Measurements from ENCODE around the gene TEX38.
"Not testable (repeated sequence)": the region's sequence is repeated elsewhere in the genome, so short reads cannot be mapped to it uniquely, and the experiment has no call there.

Gene TEX38

DNA sequence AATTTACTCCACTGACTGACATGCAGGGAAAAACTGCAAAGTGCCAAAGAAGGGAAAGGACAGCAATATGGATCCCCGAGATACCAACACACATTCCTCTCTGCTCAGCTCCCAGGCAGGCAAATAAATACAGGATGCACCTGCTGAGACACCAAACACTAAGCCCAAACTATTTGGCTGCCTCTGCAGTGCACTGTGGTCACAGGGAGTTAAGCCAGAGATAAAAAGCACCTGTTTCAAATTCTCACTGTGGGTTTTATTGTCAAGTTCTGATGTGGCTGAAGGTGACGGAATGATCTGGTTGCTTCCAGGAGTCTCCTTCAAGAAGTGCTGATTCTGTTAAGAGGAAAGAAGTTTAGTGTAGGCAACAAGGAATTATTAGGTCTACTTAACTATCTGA, 17.7 kb downstream of the TEX38 start:
- DNase-seq = no peak

DNA sequence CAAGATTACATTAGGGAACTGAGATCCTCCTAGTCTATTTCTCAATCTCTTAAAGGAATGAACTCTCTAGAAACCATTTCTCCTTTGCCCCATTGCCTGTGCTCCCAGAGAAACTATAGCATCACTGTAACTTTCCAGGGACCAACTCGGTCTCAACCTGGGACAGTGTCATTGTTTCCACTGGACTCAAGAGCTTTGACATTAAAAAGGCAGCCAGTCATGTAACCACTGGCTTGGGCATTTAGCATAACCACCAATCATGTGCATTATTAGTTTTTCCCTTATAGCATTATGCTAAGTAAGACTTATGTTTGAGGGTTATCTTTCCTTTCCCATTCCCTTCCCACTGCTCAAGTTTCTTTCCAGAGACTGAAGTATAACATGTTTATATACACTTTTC, 18.2 kb downstream of the TEX38 start:
- DNase-seq = no peak

DNA sequence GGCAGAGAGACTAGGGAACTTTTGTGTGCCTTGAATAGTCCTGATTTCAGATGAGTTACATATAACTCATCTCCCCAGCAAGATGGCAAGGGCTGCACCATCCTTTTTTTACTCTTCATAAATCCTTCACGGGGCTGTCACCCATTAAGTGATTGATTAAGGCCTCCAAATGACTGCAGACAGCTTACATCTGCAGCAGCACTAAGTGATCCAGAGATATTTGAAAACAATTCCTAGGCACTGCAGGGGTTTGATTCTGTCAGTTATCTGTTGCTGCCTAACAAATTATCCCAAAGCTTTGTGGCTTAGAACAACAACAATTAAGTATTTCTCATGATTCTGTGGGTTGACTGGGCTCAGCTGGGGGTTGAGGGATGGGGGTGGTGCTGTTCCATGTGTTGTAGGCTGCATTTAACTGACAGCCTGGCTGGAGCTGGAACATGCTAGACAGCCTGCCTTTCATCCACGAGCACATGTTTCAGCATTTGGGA, 19.3 kb downstream of the TEX38 start:
- no peak for DNase-seq

DNA sequence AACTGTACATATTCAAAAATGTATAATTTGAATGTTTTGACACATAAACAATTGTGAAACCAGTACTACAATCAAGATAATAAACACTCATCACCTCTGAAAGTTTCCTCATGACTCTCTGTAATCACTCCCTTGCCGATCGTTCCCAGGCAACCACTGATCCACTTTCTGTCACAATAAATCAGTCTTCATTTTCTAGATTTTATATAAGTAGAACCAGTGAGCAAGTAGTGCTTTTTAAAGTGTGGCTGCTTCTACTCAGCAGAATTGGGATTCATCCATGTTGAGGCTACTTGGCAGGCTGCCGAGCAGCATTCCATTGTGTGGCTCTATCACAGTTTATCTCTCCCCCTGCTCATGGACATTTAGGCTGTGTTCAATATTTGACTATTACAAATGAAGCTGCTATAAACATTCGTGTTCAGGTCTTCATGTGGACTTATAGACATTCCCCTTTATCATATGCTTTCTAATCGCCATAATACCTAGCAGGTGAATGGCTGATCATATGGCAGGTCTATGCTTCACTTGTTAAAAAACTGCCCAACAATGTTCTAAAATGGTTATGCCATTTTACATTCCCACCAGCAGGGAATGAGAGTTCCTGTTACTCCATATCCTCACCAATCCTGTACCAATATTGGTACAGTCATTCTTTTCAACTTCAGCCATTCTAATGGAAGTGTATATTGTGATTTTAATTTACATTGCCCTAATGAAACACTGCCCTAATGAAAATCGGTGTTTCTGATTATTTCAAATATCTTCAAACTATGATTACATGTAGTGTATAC, 20.5 kb downstream of the TEX38 start:
- no peak for DNase-seq

DNA sequence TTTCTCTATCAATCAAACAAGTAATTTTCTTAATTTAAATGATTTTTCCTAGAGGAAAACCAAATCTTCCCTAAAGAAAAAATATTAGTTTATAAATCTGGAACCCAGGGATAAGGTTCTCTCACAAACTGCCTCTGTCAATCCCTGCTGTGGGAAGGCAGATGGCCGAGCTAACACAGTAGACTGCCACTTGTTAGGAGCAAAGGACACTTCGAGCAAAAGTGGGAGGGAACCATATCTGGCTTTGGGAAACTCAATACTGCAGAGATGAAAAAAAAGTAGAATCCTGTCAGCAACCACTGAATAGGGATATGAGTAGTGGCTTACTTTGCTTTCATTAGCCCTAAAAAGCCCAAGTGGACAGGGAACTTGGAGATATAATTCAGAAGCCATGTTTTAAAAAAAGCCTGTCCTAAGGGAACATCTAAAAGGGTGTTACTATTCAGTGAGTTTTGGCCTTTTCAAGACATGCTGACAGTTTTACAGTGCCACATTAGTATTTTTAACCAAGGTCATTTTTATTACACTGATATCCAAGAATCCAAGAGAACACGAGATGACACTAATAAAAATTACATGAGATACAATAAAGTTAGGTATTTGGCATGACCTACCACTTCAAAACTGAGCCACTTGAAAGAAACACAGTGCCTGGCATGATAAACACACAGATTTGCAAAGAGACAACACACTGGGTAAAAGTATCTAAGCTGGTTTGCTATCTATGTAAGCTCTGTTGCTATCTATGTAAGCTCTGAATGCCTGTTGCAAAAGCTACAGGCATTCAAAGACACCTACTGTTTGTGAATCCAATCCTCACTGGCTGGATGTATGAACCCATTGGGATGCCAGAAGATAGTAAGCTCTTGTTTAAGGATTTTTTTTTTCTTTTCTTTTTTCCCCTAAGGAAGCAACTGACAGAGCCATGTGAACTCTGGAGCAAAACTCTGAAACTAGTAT, 21.4 kb downstream of the TEX38 start:
- DNase-seq = no peak

DNA sequence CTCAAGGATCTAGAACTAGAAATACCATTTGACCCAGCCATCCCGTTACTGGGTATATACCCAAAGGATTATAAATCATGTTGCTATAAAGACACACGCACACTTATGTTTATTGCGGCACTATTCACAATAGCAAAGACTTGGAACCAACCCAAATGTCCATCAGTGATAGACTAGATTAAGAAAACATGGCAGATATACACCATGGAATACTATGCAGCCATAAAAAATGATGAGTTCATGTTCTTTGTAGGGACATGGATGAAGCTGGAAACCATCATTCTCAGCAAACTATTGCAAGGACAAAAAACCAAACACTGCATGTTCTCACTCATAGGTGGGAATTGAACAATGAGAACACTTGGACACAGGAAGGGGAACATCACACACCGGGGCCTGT, 23.0 kb downstream of the TEX38 start:
- DNase-seq = not testable (repeated sequence)

DNA sequence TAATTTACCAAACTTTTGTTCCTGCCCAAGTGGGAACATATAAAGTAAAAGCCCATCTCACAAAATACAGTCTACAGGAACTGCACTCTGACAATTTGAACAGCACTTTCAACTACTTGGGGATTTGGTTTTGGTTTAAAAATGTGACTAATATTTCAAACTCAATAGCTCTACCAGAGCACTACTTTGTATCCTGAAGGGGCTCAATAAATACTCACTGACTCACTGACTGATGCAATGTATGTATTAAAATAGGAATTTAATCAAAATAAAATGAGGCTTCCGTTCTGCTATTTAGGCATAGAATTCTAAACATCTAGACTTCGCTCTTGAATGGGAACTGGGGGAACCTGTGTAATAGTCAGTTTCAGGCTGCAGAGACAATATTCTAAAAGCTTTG, 25.4 kb downstream of the TEX38 start:
- DNase-seq = no peak

DNA sequence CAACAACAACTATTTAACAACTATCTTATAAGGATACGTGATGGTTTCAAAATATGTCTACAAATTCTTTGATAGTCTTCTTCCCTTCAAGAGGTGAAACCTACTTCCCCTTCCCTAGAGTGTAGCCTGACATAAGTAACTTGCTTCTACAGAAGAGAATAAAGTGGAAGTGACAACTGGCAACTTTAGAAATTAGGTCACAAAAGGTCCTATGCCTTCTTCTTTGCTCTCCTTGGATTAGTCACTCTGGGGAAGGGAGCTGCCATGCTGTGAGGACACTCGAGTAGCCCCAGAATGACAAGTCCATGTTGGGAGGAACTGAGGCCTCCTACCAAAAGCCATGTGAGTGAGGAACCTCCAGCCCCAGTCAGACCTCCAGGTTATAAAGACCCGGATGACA, 28.0 kb downstream of the TEX38 start:
- DNase-seq = no peak

DNA sequence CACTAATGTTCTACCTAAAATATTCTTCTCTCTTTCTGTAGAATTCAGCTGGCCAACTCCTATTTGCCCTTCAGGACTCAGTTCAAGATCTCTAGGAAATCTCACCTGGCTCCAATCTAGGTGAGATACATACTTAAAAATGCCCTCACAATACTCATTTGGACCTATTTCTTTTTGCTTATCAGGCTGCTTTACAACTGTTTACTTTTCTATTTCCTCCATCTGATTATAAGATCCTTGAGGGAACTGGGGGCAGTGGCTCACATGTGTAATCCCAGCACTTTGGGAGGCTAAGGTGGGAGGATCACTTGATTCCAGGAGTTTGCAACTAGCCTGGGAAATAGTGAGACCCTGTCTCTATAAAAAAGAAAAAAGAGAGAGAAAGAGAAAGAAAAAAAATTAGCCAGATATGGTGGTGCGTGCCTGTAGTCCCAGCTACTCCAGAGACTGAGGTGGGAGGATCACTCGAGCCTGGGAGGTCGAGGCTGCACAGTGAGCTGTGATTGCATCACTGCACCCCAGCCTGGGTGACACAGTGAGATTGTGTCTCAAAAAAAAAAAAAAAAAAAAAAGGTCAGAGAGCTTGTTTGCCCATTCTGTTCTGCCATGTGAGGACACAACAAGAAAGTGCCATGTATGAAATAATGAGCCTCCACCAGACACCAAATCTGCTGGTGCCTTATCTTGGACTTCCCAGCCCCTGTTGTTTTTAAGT, 32.4 kb downstream of the TEX38 start:
- DNase-seq = no peak

DNA sequence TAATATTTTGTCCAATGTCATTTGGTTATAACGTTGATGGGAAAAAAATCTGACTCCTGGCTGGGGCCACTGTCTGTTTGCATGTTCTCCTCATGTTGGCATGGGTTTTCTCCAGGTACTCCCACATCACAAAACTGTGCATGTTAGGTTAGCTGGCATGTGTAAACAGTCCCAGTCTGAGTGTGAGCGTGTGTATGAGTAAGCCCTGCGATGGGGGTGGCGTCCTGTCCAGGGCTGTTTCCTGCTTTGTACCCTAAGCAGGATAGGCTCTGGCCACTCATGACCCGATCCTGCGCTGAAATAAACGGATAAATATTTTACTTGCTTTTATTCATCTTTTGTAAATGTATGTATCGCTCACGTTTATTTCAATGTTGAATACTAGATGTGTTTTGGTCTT, 33.8 kb downstream of the TEX38 start:
- DNase-seq = no peak

DNA sequence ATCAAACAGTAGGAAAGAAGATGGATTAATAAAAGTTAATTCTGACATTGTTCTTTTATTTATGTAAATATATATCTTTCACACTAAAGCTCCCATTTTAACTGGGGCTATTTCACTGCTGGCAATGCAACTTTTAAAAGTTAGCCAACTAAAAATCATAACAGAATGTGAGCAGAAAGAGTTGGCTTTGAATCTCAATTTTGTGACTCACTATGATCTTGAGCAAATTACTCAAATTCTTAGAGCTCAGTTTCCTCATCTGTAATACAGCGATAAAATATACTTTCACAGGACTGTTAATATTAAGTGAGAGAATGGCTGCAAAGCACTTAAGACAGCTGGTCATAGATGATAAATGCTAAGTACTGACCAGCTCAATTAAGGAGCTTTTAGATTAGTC, 36.5 kb downstream of the TEX38 start:
- no peak for DNase-seq

DNA sequence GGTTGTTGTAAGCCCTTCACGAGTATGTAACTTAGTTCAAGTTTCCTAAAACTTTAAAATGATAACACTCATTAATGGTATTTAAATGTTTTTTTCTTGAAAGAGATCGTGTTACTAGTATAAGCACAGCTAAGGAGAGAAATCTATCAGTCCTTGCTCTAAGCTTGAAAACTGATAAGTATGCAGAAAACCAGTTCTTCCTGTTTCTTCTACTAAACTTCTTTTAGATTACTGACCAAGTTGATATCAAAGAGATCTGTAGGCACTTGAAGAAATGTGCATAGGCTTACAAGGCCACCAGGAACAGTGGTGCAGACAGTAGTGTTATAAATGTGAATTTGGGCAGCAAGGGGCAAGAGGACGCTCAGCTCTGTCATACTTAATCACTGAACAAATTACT, 43.3 kb downstream of the TEX38 start:
- no peak for DNase-seq

DNA sequence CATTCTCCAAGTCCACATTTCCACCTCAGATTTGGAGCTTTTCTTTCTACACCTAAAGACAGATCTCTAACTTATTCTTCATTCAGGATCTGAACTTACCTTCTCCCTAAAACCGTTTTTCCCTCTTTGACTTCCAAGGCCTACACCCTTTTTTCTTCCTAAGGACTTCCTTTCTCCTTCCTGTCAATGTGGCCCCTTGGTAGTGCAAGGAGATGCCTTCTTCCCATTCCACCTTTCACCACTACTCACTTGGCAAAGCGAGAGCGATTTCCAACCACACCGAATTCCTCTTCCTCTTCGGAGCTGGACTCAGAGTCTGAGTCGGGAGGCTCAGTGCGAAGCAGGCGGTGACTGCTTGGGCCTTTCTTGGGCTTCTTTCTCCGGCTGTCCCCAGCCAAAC, 46.0 kb downstream of the TEX38 start:
- DNase-seq = no peak

DNA sequence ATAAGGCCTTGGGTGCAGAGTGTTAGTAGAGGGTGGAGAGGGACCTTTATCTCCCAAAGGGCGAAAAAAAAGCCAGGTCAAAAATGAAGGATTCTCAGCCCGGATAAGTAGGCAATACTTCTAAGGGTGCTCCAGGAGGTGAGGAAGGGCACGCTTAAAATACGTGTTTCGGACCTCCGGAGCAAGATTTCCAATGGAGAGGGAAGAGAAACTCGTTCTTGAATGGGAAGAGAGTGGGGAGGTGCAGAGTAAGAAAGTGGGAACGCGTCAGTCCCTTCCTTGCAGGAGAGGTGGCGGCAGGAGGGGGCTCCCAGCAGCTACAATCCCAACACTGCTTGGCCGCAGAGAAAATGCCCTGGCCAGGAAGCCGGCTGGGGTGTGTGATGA, 46.7 kb downstream of the TEX38 start:
- DNase-seq = peak in 1 of 5 experiments; percentile 0

DNA sequence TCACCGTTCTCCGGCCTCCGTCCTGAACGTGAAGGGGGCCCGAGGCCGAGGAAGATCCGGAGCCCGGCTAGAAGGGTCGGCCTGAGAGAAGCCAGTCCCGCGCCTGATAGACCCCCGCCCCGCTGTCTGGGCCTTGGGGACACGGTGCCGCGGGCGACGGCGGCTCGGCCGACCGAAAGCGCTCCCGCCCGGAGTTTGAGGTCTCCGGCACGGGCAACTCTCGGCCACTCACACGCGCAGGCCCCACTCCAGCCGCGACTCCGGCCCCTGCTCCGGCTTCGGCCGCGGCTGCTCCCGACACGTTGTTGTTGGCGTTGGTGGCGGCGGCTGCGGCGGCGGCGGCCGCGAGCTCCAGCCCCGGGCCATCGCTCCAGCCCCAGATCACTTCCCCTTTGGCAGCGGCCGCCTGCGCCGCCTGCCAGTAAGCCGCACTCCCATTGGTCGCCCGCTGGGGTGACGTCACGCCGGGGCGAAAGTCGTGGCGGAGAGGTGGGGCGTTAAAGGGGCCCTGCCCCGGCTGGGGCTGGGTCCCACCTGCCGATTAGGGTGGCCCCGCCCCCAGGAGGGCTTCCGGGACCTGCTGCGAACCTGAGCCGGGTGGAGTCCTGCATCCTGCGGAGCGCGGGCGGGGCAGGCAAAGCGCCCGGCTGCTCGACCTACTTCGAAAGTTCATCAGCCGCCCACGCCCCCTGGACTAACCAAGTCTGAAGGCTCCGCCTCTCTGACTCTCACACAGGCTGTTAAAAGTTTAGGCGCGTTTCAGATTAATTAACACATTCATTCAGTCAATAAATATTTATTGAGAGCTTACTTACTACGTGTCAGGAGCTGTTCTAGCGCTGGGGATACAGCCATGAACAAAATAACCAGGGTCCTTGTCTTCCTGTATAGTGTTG, 47.3 kb downstream of the TEX38 start, which contains the start of gene EFCAB14:
Gene EFCAB14, minus strand, starts transcription at position 388 of the 896 bp plus-strand sequence. CDS start 1,027 bp downstream, outside the sequence.
- peak; percentile 98 to 99 (median 98) for DNase-seq

DNA sequence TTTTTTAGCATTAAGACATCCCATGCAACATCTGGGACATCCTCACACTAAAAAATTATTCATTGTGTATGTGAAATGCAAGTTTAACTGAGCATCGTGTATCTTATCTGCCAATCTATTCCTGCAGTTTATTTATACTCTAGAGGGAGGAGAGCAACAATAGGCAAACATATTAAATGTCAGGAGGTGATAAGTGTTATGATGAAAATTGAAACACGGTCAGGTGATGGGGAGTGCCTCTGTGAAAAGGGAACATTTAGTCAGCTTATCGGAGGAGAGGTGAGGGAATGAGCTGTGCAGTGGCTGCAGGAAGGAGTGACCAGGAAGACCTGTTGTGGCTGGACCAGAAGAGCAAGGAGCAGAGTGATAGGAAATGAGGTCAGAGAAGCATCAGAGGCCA, 48.0 kb downstream of the TEX38 start:
- no peak for DNase-seq

DNA sequence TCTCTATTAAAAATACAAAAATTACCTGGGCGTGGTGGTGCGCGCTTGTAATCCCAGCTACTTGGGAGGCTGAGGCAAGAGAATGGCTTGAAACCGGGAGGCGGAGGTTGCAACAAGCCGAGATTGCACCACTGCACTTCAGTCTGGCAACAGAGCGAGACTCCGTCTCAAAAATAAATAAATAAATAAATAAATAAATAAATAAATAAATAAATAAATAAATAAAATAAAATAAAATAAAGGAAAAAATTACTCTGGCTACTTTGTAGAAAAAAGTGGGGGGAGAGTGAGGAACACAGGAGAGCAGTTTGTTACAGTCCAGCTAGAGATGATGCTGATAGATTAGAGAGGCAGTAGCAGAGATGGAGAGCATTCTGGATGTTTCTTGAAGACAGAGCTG, 48.7 kb downstream of the TEX38 start:
- DNase-seq = not testable (repeated sequence)

DNA sequence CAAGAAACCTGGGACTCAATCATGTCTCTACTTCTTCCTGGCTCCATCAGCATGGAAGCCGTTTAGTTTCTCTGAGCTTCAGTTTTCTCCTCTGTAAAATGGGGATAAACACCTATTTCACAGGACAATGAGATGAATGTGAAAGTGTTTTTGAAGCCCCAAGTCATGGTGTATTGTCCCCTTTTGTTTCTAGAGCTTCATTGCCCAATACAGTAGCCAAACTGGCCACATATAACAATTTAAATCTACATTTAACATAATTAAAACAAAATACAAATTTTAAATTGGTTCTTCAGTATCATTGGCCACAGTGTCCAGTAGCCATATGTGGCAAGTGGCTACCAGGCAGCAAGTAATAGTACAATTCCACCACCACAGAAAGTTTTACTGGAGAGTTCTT, 49.5 kb downstream of the TEX38 start:
- DNase-seq = no peak

DNA sequence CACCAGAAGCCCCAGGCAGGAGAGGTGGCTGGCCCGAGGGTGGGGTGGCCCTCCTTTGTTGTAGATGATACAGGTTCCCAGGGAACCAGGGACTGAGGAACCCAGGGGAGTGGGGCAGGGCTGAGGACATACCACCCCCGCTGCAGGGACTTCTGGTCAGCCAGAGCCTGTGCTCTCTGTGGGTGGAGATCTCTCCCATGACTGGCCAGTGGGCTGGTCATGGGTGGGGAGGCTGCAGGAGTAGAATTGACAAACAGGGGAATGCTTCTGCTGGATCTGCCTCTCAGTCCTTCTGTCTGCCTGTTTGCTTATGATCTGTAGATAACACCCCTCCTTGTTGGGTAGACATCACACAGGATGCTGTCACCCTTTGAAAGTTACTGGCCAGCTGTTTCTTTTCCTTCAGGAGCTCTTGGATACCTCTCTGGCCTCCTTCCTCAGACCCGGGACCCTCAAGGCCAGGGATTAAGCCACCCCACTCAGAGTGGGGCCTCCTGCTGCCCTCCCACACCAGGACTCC, 50.1 kb downstream of the TEX38 start:
- no peak for DNase-seq

Data from T-helper 2 cell (primary cell).